Parathyroid adenoma (tissue), 2 donors: Measurements from ENCODE around the gene YIPF6.

ENCODE experiments used
- H2AFZ ChIP-seq: fragments of 300-600 bp; sonication (generic); one replicate; pipeline ENCODE4 v1.7.0; 2017; ENCODE audit warnings: antibody characterized with exemption, mild to moderate bottlenecking
- H3K27ac ChIP-seq: fragments of 300-600 bp; sonication (generic); one replicate; pipeline ENCODE4 v1.7.0; 2017
- H3K27me3 ChIP-seq: fragments of 300-600 bp; sonication (generic); one replicate; pipeline ENCODE4 v1.7.0; 2017; ENCODE audit warnings: low read length; ENCODE audit not compliant: control insufficient read depth, insufficient read depth
- H3K36me3 ChIP-seq: fragments of 300-600 bp; sonication (generic); one replicate; pipeline ENCODE4 v1.7.0; 2017; ENCODE audit warnings: low read length; ENCODE audit not compliant: control insufficient read depth, insufficient read depth
- H3K4me1 ChIP-seq: fragments of 300-600 bp; sonication (generic); one replicate; pipeline ENCODE4 v1.7.0; 2017; ENCODE audit warnings: control low read depth
- H3K4me2 ChIP-seq: fragments of 300-600 bp; sonication (generic); one replicate; pipeline ENCODE4 v1.7.0; 2017; ENCODE audit warnings: low read length
- H3K4me3 ChIP-seq: fragments of 300-600 bp; sonication (generic); one replicate; pipeline ENCODE4 v1.7.0; 2017; ENCODE audit warnings: low read depth, low read length
- H3K79me2 ChIP-seq: fragments of 300-600 bp; sonication (generic); one replicate; pipeline ENCODE4 v1.7.0; 2017; ENCODE audit warnings: control low read depth
- H3K9ac ChIP-seq: fragments of 300-600 bp; sonication (generic); one replicate; pipeline ENCODE4 v1.7.0; 2017; ENCODE audit warnings: mild to moderate bottlenecking
- H3K9me3 ChIP-seq: fragments of 300-600 bp; sonication (generic); one replicate; pipeline ENCODE4 v1.7.0; 2017; ENCODE audit warnings: low read length; ENCODE audit not compliant: control insufficient read depth
- TF ChIP-seq, protein P1 (sequence below): fragments of 300-600 bp; sonication (generic); IDR thresholded peaks from one replicate; pipeline ENCODE4 v1.7.0; 2017; ENCODE audit warnings: antibody characterized with exemption, mild to moderate bottlenecking
- donor health status: primary hyperparathyroidism.

The YIPF6 gene

DNA sequence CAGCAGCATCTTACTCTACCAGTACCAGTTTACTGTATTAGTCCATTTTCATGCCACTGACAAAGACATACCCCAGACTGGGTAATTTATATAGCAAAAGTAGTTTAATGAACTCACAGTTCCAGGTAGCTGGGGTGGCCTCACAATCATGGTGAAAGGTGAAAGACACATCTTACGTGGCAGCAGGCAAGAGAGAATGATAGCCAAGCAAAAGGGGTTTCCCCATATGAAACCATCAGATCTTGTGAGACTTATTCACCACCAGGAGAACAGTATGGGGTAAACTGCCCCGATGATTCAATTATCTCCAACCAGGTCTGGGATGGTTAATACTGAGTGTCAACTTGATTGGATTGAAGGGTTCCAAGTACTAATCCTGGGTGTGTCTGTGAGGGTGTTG, 69.3 kb downstream of the YIPF6 start:
- Histone ChIP-seq H3K79me2 (no peaks in the 10 kb centered on the region), H2AFZ (no peak overlapping the region), H3K4me3 (no peak overlapping the region), H3K9ac (no peak overlapping the region), H3K36me3 (no peaks in the 10 kb centered on the region), H3K9me3 (no peaks in the 10 kb centered on the region), H3K4me1 (no peaks in the 10 kb centered on the region), H3K27me3 (no peaks in the 10 kb centered on the region), H3K4me2 (no peak overlapping the region), H3K27ac (no peak overlapping the region)
- TF ChIP-seq, protein P1, sequence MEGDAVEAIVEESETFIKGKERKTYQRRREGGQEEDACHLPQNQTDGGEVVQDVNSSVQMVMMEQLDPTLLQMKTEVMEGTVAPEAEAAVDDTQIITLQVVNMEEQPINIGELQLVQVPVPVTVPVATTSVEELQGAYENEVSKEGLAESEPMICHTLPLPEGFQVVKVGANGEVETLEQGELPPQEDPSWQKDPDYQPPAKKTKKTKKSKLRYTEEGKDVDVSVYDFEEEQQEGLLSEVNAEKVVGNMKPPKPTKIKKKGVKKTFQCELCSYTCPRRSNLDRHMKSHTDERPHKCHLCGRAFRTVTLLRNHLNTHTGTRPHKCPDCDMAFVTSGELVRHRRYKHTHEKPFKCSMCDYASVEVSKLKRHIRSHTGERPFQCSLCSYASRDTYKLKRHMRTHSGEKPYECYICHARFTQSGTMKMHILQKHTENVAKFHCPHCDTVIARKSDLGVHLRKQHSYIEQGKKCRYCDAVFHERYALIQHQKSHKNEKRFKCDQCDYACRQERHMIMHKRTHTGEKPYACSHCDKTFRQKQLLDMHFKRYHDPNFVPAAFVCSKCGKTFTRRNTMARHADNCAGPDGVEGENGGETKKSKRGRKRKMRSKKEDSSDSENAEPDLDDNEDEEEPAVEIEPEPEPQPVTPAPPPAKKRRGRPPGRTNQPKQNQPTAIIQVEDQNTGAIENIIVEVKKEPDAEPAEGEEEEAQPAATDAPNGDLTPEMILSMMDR: no peak

DNA sequence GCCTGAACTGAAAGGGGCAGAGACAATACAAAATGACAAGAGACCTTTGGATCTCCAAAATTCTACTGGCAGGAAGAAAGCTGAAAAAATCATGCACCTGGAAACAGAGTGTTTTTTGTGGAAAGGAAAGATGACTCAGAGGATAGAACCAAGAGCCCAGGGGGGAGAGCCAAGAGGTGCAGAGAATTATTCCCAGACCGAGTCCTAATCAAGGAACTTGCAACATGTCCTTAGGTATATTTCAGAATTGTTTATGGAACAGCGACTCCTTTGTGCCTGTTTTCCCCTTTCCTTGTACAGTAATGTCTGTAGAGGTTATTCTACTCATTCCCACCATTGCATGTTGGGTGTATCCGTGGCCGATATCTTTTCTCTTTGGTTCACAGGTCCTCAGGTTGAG, 71.7 kb downstream of the YIPF6 start:
- H3K9me3 ChIP-seq: no peaks in the 10 kb centered on the region
- H3K79me2 ChIP-seq: no peaks in the 10 kb centered on the region
- no peak overlapping the region for H3K4me3 ChIP-seq
- H3K27ac ChIP-seq: no peak overlapping the region
- no peaks in the 10 kb centered on the region for H3K4me1 ChIP-seq
- no peak overlapping the region for H3K4me2 ChIP-seq
- TF ChIP-seq, protein P1: no peak
- H3K36me3 ChIP-seq: no peaks in the 10 kb centered on the region
- no peak overlapping the region for H2AFZ ChIP-seq
- no peaks in the 10 kb centered on the region for H3K27me3 ChIP-seq
- no peak overlapping the region for H3K9ac ChIP-seq

DNA sequence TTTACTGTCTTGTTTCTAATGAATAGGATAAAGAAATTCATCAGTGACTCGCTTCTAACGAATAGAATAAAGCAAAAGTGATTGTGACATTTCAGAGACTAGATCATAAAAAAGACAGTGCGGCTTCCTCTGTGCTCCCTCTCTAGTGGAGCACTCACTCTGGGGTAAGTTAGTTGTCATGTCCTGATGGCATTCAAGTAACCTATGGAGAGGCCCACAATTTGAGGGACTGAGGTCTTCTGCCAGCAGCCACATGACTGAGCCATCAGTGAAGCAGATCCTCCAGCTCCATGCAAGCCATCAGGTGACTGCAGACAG, 72.4 kb downstream of the YIPF6 start:
- H3K4me1 ChIP-seq: no peaks in the 10 kb centered on the region
- no peaks in the 10 kb centered on the region for H3K27me3 ChIP-seq
- H3K36me3 ChIP-seq: no peaks in the 10 kb centered on the region
- H3K9me3 ChIP-seq: no peaks in the 10 kb centered on the region
- no peak overlapping the region for H3K27ac ChIP-seq
- no peak overlapping the region for H2AFZ ChIP-seq
- H3K79me2 ChIP-seq: no peaks in the 10 kb centered on the region
- no peak overlapping the region for H3K9ac ChIP-seq
- TF ChIP-seq, protein P1: no peak
- no peak overlapping the region for H3K4me3 ChIP-seq
- H3K4me2 ChIP-seq: no peak overlapping the region

DNA sequence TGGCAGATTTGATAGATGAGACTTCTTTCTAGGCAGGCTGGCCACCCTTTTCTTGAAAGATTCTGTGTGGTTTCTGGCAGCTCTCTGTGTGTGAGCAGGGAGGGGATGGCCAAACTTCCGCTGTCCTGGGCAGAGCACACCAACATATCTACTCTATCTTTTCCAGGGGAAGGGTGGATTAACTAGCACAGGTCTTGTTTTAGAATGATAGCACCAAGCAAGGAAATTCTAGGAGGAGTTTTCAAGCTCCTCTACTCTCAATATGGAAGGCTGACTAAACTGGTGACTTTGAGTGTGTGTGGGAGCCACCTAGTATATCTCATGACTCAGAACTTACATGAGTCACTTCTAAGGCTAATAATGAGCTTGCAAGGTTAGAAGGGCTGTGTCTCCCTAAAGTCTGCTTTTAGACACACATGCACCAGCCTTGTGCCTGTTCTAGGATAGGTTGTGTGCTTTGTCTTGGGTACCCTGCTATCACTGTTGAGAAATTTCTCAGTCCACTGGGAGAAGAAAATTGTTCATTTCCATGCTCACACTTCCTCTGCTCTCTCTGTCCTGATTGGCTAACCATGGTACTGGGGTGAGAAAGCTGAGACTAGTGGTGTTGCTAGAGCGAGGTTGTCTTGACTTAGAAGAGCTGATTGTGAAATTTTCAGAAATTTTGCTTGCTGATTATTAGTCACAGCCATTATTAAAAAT, 72.9 kb downstream of the YIPF6 start:
- Histone ChIP-seq H3K36me3 (no peaks in the 10 kb centered on the region), H3K27me3 (no peaks in the 10 kb centered on the region), H3K9ac (no peak overlapping the region), H3K9me3 (no peaks in the 10 kb centered on the region), H3K4me1 (no peaks in the 10 kb centered on the region), H3K4me2 (no peak overlapping the region), H3K4me3 (no peak overlapping the region), H3K27ac (no peak overlapping the region), H3K79me2 (no peaks in the 10 kb centered on the region), H2AFZ (no peak overlapping the region)
- TF ChIP-seq, protein P1: no peak

DNA sequence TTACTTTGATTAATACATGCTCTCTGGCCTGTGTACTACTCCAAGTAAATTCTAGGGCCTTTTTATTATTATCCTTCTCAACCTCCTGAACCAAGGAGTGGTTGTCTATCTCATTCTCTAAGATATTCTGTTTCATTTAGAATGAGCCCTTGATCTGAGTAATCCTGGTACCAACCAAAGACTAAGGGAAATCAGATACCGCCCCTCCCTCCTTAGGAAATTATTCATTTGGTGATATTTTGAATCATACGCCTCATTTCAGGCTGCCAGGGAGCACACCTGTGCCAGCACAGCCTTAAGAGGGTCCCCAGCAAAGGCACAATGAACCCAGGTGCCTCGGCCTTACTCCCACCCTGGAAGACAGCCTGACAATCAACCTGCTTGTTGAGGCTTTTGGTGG, 75.4 kb downstream of the YIPF6 start:
- H3K27me3 ChIP-seq: no peaks in the 10 kb centered on the region
- no peak overlapping the region for H3K4me2 ChIP-seq

More for the DNA sequence above, 75.4 kb downstream of the YIPF6 start:
- Histone ChIP-seq H3K9me3 (no peaks in the 10 kb centered on the region), H3K36me3 (no peaks in the 10 kb centered on the region), H3K9ac (no peak overlapping the region), H3K4me1 (no peaks in the 10 kb centered on the region), H3K79me2 (no peaks in the 10 kb centered on the region), H3K27ac (no peak overlapping the region), H2AFZ (no peak overlapping the region), H3K4me3 (no peak overlapping the region)
- TF ChIP-seq, protein P1: no peak
